ENCODE results near the gene C4orf50.

C4orf50 gene

GRCh38 chr4:6022607-6023288 lies 4.5 kb upstream of the C4orf50 start:
- no peaks in the 10 kb centered on the region for H3K27me3 ChIP-seq (ENCODE audit: low read depth, low read length)
- H3K9me3 ChIP-seq (ENCODE audit: insufficient read depth, low read length), result no peaks in the 10 kb centered on the region
- no peak overlapping the region for H2AFZ ChIP-seq (ENCODE audit: low read depth, low read length)
- no peaks in the 10 kb centered on the region for H4K20me1 ChIP-seq (ENCODE audit: insufficient read depth, low read length)
- H3K27ac ChIP-seq (ENCODE audit: low read length), result no peak overlapping the region
- no peak overlapping the region for H3K4me3 ChIP-seq (ENCODE audit: low read length)
- H3K9ac ChIP-seq (ENCODE audit: low read length), result no peak overlapping the region
- no peak overlapping the region for H3K4me2 ChIP-seq (ENCODE audit: low read length)
- H3K79me2 ChIP-seq (ENCODE audit: low read length), result no peaks in the 10 kb centered on the region
- H3K36me3 ChIP-seq (replicated peaks; ENCODE audit: low read depth, low read length), result no peaks in the 10 kb centered on the region
- H3K4me1 ChIP-seq (ENCODE audit: low read length), result no peaks in the 10 kb centered on the region
- TF ChIP-seq EZH2phosphoT487 (IDR thresholded peaks at IDR 0.05; ENCODE audit: low read depth) (no peak), CTCF (IDR thresholded peaks at IDR 0.05; ENCODE audit: low read depth, low read length) (no peak)

- Histone ChIP-seq H3K4me2 (ENCODE audit: low read length) (no peak overlapping the region), H3K4me1 (ENCODE audit: low read length) (no peaks in the 10 kb centered on the region), H2AFZ (ENCODE audit: low read depth, low read length) (no peak overlapping the region), H3K4me3 (ENCODE audit: low read length) (no peak overlapping the region), H3K9me3 (ENCODE audit: insufficient read depth, low read length) (no peaks in the 10 kb centered on the region), H3K27me3 (ENCODE audit: low read depth, low read length) (no peaks in the 10 kb centered on the region), H3K79me2 (ENCODE audit: low read length) (no peaks in the 10 kb centered on the region), H3K9ac (ENCODE audit: low read length) (no peak overlapping the region), H3K36me3 (replicated peaks; ENCODE audit: low read depth, low read length) (no peaks in the 10 kb centered on the region), H4K20me1 (ENCODE audit: insufficient read depth, low read length) (no peaks in the 10 kb centered on the region), H3K27ac (ENCODE audit: low read length) (no peak overlapping the region)
- TF ChIP-seq EZH2phosphoT487 (IDR thresholded peaks at IDR 0.05; ENCODE audit: low read depth) (no peak), CTCF (IDR thresholded peaks at IDR 0.05; ENCODE audit: low read depth, low read length) (no peak)
Measured at GRCh38 chr4:6021831-6022606, 3.8 kb upstream of the C4orf50 start.

- Histone ChIP-seq H3K27me3 (ENCODE audit: low read depth, low read length) (no peaks in the 10 kb centered on the region), H3K4me2 (ENCODE audit: low read length) (no peak overlapping the region)
- TF ChIP-seq EZH2phosphoT487 (IDR thresholded peaks at IDR 0.05; ENCODE audit: low read depth), result no peak
- no peak for TF ChIP-seq CTCF (IDR thresholded peaks at IDR 0.05; ENCODE audit: low read depth, low read length)
Measured at GRCh38 chr4:6020613-6021012, 2.4 kb upstream of the C4orf50 start.

More at GRCh38 chr4:6020613-6021012, 2.4 kb upstream of the C4orf50 start:
- Histone ChIP-seq H3K36me3 (replicated peaks; ENCODE audit: low read depth, low read length) (no peaks in the 10 kb centered on the region), H3K27ac (ENCODE audit: low read length) (no peak overlapping the region), H4K20me1 (ENCODE audit: insufficient read depth, low read length) (no peaks in the 10 kb centered on the region), H3K79me2 (ENCODE audit: low read length) (no peaks in the 10 kb centered on the region), H3K9ac (ENCODE audit: low read length) (no peak overlapping the region), H3K9me3 (ENCODE audit: insufficient read depth, low read length) (no peaks in the 10 kb centered on the region), H3K4me1 (ENCODE audit: low read length) (no peaks in the 10 kb centered on the region), H2AFZ (ENCODE audit: low read depth, low read length) (no peak overlapping the region), H3K4me3 (ENCODE audit: low read length) (no peak overlapping the region)
